ENCODE data around the gene PPM1L.

Gene PPM1L

GRCh38 chr3:161026612-161027510 is 270.8 kb downstream of the PPM1L start:
- no peak for ATAC-seq
- TF ChIP-seq TCF4 (CRISPR knock-in tag; IDR thresholded peaks at IDR 0.05; ENCODE audit: borderline replicate concordance) (no peak), RARB (CRISPR knock-in tag; IDR thresholded peaks at IDR 0.05) (no peak), TOX (CRISPR knock-in tag; IDR thresholded peaks at IDR 0.05; ENCODE audit: borderline replicate concordance) (no peak), ARNTL (CRISPR knock-in tag; IDR thresholded peaks at IDR 0.05; ENCODE audit: borderline replicate concordance, low read depth) (no peak), ZNF8 (CRISPR knock-in tag; IDR thresholded peaks at IDR 0.05) (no peak), ZNF70 (CRISPR knock-in tag; IDR thresholded peaks at IDR 0.05) (no peak), BACH2 (CRISPR knock-in tag; IDR thresholded peaks at IDR 0.05; ENCODE audit: borderline replicate concordance) (no peak), TSHZ2 (CRISPR knock-in tag; IDR thresholded peaks at IDR 0.05) (no peak), ESRRG (CRISPR knock-in tag; IDR thresholded peaks at IDR 0.05) (no peak), ZC3H10 (CRISPR knock-in tag; IDR thresholded peaks at IDR 0.05) (no peak), ZNF565 (CRISPR knock-in tag; conservative IDR thresholded peaks at IDR 0.05; ENCODE audit: low read depth) (no peak), ZFP30 (CRISPR knock-in tag; IDR thresholded peaks at IDR 0.05) (no peak), PPARA (CRISPR knock-in tag; IDR thresholded peaks at IDR 0.05; ENCODE audit: borderline replicate concordance) (no peak), SNAI2 (CRISPR knock-in tag; IDR thresholded peaks at IDR 0.05) (no peak), OSR1 (CRISPR knock-in tag; IDR thresholded peaks at IDR 0.05) (no peak), GLIS3 (CRISPR knock-in tag; IDR thresholded peaks at IDR 0.05) (no peak)
- TF ChIP-seq, protein P1, sequence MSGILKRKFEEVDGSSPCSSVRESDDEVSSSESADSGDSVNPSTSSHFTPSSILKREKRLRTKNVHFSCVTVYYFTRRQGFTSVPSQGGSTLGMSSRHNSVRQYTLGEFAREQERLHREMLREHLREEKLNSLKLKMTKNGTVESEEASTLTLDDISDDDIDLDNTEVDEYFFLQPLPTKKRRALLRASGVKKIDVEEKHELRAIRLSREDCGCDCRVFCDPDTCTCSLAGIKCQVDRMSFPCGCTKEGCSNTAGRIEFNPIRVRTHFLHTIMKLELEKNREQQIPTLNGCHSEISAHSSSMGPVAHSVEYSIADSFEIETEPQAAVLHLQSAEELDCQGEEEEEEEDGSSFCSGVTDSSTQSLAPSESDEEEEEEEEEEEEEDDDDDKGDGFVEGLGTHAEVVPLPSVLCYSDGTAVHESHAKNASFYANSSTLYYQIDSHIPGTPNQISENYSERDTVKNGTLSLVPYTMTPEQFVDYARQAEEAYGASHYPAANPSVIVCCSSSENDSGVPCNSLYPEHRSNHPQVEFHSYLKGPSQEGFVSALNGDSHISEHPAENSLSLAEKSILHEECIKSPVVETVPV (CRISPR knock-in tag; IDR thresholded peaks at IDR 0.05) = no peak

GRCh38 chr3:161028555-161029153 is 272.6 kb downstream of the PPM1L start:
- ATAC-seq = no peak
- TF ChIP-seq ZFP3 (CRISPR knock-in tag; IDR thresholded peaks at IDR 0.05) (no peak), ZC3H10 (CRISPR knock-in tag; IDR thresholded peaks at IDR 0.05) (no peak), RARB (CRISPR knock-in tag; IDR thresholded peaks at IDR 0.05) (no peak), ZFP30 (CRISPR knock-in tag; IDR thresholded peaks at IDR 0.05) (no peak), TOX (CRISPR knock-in tag; IDR thresholded peaks at IDR 0.05; ENCODE audit: borderline replicate concordance) (no peak), OSR1 (CRISPR knock-in tag; IDR thresholded peaks at IDR 0.05) (no peak), GLIS3 (CRISPR knock-in tag; IDR thresholded peaks at IDR 0.05) (no peak), SNAI2 (CRISPR knock-in tag; IDR thresholded peaks at IDR 0.05) (no peak), ESRRG (CRISPR knock-in tag; IDR thresholded peaks at IDR 0.05) (no peak), ARNTL (CRISPR knock-in tag; IDR thresholded peaks at IDR 0.05; ENCODE audit: borderline replicate concordance, low read depth) (no peak), ISL1 (CRISPR knock-in tag; IDR thresholded peaks at IDR 0.05) (no peak), TSHZ2 (CRISPR knock-in tag; IDR thresholded peaks at IDR 0.05) (no peak), ZNF565 (CRISPR knock-in tag; conservative IDR thresholded peaks at IDR 0.05; ENCODE audit: low read depth) (no peak), TCF4 (CRISPR knock-in tag; IDR thresholded peaks at IDR 0.05; ENCODE audit: borderline replicate concordance) (no peak), CSDC2 (CRISPR knock-in tag; IDR thresholded peaks at IDR 0.05) (no peak), ZNF70 (CRISPR knock-in tag; IDR thresholded peaks at IDR 0.05) (no peak)
- TF ChIP-seq, protein P1 (CRISPR knock-in tag; IDR thresholded peaks at IDR 0.05) = no peak
- TF ChIP-seq, protein P2, sequence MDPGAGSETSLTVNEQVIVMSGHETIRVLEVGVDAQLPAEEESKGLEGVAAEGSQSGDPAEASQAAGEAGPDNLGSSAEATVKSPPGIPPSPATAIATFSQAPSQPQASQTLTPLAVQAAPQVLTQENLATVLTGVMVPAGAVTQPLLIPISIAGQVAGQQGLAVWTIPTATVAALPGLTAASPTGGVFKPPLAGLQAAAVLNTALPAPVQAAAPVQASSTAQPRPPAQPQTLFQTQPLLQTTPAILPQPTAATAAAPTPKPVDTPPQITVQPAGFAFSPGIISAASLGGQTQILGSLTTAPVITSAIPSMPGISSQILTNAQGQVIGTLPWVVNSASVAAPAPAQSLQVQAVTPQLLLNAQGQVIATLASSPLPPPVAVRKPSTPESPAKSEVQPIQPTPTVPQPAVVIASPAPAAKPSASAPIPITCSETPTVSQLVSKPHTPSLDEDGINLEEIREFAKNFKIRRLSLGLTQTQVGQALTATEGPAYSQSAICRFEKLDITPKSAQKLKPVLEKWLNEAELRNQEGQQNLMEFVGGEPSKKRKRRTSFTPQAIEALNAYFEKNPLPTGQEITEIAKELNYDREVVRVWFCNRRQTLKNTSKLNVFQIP (CRISPR knock-in tag; IDR thresholded peaks at IDR 0.05; ENCODE audit: borderline replicate concordance, low read depth) = no peak
- TF ChIP-seq, protein P3, sequence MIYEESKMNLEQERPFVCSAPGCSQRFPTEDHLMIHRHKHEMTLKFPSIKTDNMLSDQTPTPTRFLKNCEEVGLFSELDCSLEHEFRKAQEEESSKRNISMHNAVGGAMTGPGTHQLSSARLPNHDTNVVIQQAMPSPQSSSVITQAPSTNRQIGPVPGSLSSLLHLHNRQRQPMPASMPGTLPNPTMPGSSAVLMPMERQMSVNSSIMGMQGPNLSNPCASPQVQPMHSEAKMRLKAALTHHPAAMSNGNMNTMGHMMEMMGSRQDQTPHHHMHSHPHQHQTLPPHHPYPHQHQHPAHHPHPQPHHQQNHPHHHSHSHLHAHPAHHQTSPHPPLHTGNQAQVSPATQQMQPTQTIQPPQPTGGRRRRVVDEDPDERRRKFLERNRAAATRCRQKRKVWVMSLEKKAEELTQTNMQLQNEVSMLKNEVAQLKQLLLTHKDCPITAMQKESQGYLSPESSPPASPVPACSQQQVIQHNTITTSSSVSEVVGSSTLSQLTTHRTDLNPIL (CRISPR knock-in tag; IDR thresholded peaks at IDR 0.05; ENCODE audit: low read depth) = no peak
- TF ChIP-seq, protein P4, sequence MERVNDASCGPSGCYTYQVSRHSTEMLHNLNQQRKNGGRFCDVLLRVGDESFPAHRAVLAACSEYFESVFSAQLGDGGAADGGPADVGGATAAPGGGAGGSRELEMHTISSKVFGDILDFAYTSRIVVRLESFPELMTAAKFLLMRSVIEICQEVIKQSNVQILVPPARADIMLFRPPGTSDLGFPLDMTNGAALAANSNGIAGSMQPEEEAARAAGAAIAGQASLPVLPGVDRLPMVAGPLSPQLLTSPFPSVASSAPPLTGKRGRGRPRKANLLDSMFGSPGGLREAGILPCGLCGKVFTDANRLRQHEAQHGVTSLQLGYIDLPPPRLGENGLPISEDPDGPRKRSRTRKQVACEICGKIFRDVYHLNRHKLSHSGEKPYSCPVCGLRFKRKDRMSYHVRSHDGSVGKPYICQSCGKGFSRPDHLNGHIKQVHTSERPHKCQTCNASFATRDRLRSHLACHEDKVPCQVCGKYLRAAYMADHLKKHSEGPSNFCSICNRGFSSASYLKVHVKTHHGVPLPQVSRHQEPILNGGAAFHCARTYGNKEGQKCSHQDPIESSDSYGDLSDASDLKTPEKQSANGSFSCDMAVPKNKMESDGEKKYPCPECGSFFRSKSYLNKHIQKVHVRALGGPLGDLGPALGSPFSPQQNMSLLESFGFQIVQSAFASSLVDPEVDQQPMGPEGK (CRISPR knock-in tag; IDR thresholded peaks at IDR 0.05; ENCODE audit: borderline replicate concordance) = no peak

Data from SK-N-SH treated with all-trans-retinoic acid at 6 μM for 48 hours (cell line).